ENCODE data around the gene SDHAF2. TPM values are rescaled to one million over a fixed set of nuclear protein-coding genes. Genes with fewer than 3 reads are reported as not detected.
"Not testable (repeated sequence)": the region's sequence is repeated elsewhere in the genome, so short reads cannot be mapped to it uniquely, and the experiment has no call there.

The SDHAF2 gene
- total RNA-seq, 1 donor from 2014 or later: 35.2 TPM

DNA sequence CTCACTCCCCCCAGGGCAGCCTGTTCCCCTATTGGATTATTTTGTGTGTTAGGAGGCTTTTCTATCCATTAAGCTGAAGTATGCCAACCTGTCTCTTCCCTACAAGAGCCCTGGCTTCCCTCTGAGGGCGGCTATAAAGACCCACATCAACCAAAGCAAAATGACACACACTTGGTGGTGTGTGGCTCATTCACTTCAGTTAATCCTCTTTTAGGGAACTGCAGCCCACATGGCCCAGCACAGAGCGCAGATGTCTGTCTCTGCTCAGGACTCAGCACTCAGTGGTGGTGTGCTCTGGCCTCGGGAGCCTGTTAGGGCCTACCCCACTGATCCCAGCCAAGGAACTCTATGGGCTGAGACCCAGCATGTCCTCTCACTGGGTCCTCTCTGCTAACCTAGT lies 46.4 kb downstream of the SDHAF2 start:
- DNase-seq (no peak), ATAC-seq (no peak)
- intact Hi-C loops (cut with DNase I): no loop called here
- H3K9me3 ChIP-seq: no peaks in the 10 kb centered on the region
- H3K4me3 ChIP-seq: no peak overlapping the region
- H3K27ac ChIP-seq: no peak overlapping the region
- peaks cover 6% of the 10 kb centered on the region for H3K36me3 ChIP-seq
- H3K4me1 ChIP-seq: peaks cover 18% of the 10 kb centered on the region
- TF ChIP-seq, protein P1, sequence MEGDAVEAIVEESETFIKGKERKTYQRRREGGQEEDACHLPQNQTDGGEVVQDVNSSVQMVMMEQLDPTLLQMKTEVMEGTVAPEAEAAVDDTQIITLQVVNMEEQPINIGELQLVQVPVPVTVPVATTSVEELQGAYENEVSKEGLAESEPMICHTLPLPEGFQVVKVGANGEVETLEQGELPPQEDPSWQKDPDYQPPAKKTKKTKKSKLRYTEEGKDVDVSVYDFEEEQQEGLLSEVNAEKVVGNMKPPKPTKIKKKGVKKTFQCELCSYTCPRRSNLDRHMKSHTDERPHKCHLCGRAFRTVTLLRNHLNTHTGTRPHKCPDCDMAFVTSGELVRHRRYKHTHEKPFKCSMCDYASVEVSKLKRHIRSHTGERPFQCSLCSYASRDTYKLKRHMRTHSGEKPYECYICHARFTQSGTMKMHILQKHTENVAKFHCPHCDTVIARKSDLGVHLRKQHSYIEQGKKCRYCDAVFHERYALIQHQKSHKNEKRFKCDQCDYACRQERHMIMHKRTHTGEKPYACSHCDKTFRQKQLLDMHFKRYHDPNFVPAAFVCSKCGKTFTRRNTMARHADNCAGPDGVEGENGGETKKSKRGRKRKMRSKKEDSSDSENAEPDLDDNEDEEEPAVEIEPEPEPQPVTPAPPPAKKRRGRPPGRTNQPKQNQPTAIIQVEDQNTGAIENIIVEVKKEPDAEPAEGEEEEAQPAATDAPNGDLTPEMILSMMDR (IDR thresholded peaks at IDR 0.05): no peak
- H3K27me3 ChIP-seq (ENCODE audit: low read depth): no peaks in the 10 kb centered on the region

DNA sequence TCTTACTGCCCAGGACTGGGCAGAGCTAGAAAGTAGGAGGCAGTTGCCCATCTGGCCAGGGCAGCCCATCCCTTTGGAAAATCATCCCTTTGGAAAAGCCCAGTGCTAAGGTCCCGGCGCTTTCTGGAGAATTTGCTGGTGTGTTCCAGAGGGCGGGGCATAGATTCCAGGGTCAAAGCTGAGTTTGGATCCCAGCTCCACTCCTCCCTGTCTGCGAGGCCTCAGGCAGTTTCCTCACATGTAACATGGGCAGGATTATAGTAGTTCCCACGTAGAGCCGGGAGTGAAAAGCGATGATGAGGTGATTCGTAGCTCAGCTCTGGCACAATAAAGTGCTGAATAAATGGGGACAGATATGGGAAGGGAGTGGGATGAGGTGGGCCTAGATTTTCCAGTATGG lies 47.2 kb downstream of the SDHAF2 start:
- DNase-seq (no peak), ATAC-seq (no peak)
- Histone ChIP-seq H3K9me3 (no peaks in the 10 kb centered on the region), H3K36me3 (peaks cover 6% of the 10 kb centered on the region), H3K27ac (no peak overlapping the region), H3K27me3 (ENCODE audit: low read depth) (peaks cover 7% of the 10 kb centered on the region), H3K4me1 (peaks cover 12% of the 10 kb centered on the region), H3K4me3 (no peak overlapping the region)
- TF ChIP-seq, protein P1 (IDR thresholded peaks at IDR 0.05): no peak
- intact Hi-C loops (cut with DNase I): no loop called here

DNA sequence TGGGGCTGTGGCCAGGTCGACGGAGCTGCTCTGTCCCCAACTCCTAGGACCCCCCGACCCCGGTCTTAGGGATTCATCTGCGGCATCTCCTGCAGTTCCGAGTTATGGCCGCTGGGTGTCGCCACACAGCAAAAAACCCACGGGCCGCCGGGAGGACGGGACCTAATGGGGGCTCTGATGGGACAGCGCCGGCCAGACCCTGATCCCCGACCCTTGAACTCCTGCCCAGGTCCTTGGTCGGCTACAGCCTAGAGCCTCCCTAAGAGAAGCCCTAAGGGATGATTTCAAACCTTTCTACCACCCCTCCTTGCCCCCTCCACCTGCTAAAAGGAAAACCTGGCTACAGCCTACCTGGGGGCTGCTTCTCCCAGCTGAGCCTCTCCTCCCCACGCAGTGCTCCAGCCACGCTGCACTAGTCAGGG lies 47.8 kb downstream of the SDHAF2 start:
- peak; percentile 42 to 49 for ATAC-seq
- H3K9me3 ChIP-seq: no peaks in the 10 kb centered on the region
- H3K36me3 ChIP-seq: peaks cover 6% of the 10 kb centered on the region
- no peak overlapping the region for H3K27ac ChIP-seq
- H3K27me3 ChIP-seq (ENCODE audit: low read depth): peaks cover 11% of the 10 kb centered on the region
- intact Hi-C loops (cut with DNase I): no loop called here
- DNase-seq: no peak
- H3K4me3 ChIP-seq: no peak overlapping the region
- TF ChIP-seq, protein P1 (IDR thresholded peaks at IDR 0.05): peak; percentile 96
- H3K4me1 ChIP-seq: peaks cover 12% of the 10 kb centered on the region

DNA sequence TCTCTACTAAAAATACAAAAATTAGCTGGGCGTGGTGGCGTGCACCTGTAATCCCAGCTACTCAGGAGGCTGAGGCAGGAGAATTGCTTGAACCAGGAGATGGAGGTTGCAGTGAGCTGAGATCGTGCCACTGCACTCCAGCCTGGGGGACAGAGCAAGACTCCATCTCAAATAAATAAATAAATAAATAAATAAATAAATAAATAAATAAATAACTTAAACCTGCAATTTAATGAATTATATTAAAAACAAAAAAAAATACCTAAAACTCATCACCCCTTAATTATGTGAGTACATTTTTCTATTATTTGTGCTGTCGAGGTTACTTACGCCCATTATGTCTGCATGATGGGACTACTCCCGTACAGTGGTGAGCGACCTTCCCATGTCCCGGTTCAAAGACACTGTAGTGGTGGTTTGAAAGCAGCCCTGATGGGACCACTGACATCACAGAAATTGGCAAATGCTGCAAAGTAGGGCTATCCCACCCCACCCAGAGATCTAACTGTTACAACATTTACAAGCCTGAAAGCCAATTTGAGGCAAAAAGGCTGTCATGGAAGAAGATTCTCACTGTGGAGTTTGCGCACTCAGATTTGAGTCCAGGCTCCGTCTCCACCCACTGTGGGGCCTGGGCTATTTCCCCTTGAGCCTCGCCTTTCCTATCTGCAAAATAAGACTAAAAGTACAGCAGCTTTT lies 49.6 kb downstream of the SDHAF2 start:
- H3K9me3 ChIP-seq; ATAC-seq; DNase-seq; H3K4me1 ChIP-seq; H3K4me3 ChIP-seq; H3K36me3 ChIP-seq; intact Hi-C loops (cut with DNase I); H3K27ac ChIP-seq: not testable (repeated sequence)
- H3K27me3 ChIP-seq (ENCODE audit: low read depth): peaks cover 11% of the 10 kb centered on the region

DNA sequence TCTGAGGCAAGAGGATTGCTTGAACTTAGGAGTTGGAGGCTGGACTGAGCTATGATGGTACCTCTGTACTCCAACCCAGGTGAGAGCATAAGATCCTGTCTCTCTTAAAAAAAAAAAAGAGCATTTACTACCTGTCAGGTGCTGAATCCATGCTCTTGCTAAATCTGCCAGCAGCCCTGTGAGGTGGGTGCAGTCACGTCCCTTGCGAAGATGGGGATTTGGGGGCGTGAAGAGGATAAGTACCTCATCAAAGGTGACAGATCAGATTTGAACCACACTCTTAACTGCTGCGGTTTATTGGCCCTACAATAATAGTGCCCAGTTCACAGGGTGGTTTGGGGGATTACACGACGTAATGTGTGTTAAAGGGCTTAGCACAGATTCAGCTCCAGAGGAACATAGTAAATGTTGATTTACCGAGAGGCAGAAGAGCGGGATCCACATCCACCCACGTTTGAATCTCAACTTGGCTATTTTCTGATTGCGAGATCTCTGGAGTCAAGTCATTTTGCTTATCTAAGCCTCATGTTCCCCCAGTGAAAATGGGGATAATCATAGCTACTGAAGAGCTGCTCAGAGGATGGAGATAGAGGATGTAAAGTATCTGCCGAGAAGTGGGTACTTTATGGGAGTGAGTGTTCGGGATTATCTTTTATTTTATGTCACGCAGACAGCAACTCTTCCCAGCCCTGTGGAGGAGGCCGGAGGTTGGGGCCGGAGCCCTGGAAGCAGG lies 50.5 kb downstream of the SDHAF2 start:
- H3K4me1 ChIP-seq: peaks cover 7% of the 10 kb centered on the region
- peaks cover 11% of the 10 kb centered on the region for H3K27me3 ChIP-seq (ENCODE audit: low read depth)
- intact Hi-C loops (cut with DNase I): no loop called here
- no peaks in the 10 kb centered on the region for H3K36me3 ChIP-seq
- H3K27ac ChIP-seq: no peak overlapping the region
- TF ChIP-seq, protein P1 (IDR thresholded peaks at IDR 0.05): no peak
- H3K9me3 ChIP-seq: no peaks in the 10 kb centered on the region
- ATAC-seq (no peak), DNase-seq (no peak)
- H3K4me3 ChIP-seq: no peak overlapping the region

DNA sequence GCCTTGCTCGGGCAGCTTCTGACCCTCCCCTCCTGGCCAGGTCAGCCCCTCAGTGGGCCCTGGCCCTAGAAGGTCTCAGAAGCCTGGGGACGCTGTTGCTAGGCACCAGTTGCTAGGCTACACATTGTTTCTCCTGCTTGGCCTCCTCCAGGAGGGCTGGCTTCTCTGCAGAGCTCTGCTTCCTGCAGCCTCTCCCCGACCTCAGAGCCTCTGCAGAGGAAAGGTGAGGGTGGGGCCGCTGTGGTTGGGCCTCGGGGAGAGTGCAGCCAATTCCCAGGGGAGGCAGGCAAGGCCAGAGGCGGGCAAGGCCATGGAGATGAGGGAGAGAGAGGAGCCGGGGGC lies 51.0 kb downstream of the SDHAF2 start:
- no peaks in the 10 kb centered on the region for H3K36me3 ChIP-seq
- H3K4me3 ChIP-seq: no peak overlapping the region
- intact Hi-C loops (cut with DNase I): no loop called here
- DNase-seq (no peak), ATAC-seq (peak in 1 of 2 donors; percentile 19)
- no peak overlapping the region for H3K27ac ChIP-seq
- TF ChIP-seq, protein P1 (IDR thresholded peaks at IDR 0.05): no peak
- H3K4me1 ChIP-seq: peaks cover 7% of the 10 kb centered on the region
- peaks cover 11% of the 10 kb centered on the region for H3K27me3 ChIP-seq (ENCODE audit: low read depth)
- H3K9me3 ChIP-seq: no peaks in the 10 kb centered on the region

Data from lower lobe of right lung (tissue), 2 donors.